ENCODE results near the gene TSPAN33.
"Not testable (repeated sequence)": the region's sequence is repeated elsewhere in the genome, so short reads cannot be mapped to it uniquely, and the experiment has no call there.

- not testable (repeated sequence) for TF ChIP-seq EP300 (IDR thresholded peaks at IDR 0.05; ENCODE audit: borderline replicate concordance in 1 of 2, low read depth in 1 of 2, low read length in 1 of 2); SIN3A (IDR thresholded peaks at IDR 0.05; ENCODE audit: borderline replicate concordance, low read depth, low read length); TAF1 (IDR thresholded peaks at IDR 0.05; ENCODE audit: borderline replicate concordance, low read depth, low read length); CTCF (IDR thresholded peaks at IDR 0.05); SMC3 (IDR thresholded peaks at IDR 0.05; ENCODE audit: low read depth, low read length); NRF1 (IDR thresholded peaks at IDR 0.05; ENCODE audit: low read depth, low read length); CHD2 (IDR thresholded peaks at IDR 0.05; ENCODE audit: low read length, partially characterized antibody); MXI1 (IDR thresholded peaks at IDR 0.05; ENCODE audit: low read depth, low read length)
Observed at GRCh38 chr7:129121501-129122077, 22.9 kb upstream of the TSPAN33 start.
